ENCODE data around the gene TMEM44.

GRCh38 chr3:194575484-194576210, 57.6 kb downstream of the TMEM44 start:
- TF ChIP-seq CTCF (IDR thresholded peaks at IDR 0.05) (no peak), EZH2 (IDR thresholded peaks at IDR 0.05) (no peak)
